Measurements from ENCODE around the gene TNC.
A peak's percentile ranks its signal among the peaks of the same experiment; 100 is the strongest.

TNC gene

DNA sequence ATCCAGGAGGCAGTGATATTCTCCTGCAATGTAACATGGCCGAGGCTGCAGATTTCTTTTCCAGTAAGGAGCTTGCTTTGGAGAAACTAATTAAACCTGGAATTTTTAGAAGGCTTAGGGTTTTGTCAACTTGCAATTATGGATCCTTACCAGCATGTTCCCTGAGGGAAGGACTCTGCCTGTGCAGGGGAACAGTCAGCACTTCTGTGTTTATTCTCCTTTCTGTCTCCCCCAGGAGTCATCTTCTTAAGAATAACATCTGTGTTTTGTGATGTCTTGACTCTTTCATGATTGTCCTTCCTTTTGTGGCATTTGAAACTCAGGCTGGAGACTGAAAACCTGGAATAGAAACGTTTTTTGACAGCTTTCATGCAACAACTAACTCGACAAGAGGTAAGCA, 107.1 kb downstream of the TNC start:
- no peak for DNase-seq (ENCODE audit: low read depth)
- H3K4me3 ChIP-seq (ENCODE audit: low read depth, low read length): no peak overlapping the region
- TF ChIP-seq, protein P1, sequence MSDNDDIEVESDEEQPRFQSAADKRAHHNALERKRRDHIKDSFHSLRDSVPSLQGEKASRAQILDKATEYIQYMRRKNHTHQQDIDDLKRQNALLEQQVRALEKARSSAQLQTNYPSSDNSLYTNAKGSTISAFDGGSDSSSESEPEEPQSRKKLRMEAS (IDR thresholded peaks at IDR 0.05; ENCODE audit: low read depth, low read length): no peak
- no peak for TF ChIP-seq MYC (IDR thresholded peaks at IDR 0.05; ENCODE audit: low read depth, low read length)
- no peak for TF ChIP-seq CTCF (IDR thresholded peaks at IDR 0.05; ENCODE audit: low read depth, low read length)
- TF ChIP-seq POLR2A (IDR thresholded peaks at IDR 0.05; ENCODE audit: extremely low read depth, insufficient read length): no peak

DNA sequence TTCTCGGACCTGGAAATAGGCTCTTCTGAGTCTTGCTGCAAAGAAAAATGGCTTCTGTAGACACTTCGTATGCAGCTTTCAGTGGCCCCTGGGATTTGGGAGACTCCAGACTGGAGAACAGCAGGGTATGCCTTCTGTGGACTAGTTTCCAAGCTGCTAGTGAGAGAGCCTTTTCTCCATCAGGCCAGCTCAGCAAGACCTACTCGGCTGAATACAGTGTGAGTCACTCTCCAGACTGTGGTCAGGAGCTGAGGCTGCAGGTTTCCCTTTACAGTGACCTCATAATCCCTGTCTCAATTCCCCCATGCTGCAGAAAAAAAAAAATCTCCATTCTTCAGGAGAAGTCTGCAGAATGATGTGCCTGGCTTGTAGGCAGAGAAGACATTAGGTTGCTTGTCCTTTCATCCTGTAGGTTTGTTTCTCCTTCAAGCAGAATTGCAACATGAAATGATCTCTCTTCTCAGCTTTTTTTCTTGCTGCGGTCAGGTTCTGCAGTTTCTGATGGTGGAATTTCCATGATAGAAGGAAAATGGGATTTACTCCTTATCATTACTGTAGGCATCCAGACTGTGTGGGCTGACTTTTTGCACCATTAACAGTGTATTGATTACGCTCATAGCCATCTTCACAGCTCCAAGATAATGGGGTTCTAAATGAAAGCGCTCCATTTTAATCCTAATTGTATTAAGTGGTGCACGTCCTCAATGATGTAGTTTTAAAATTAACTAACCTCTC, 109.3 kb downstream of the TNC start:
- no peak overlapping the region for H3K4me3 ChIP-seq (ENCODE audit: low read depth, low read length)
- TF ChIP-seq POLR2A (IDR thresholded peaks at IDR 0.05; ENCODE audit: extremely low read depth, insufficient read length): no peak
- no peak for TF ChIP-seq CTCF (IDR thresholded peaks at IDR 0.05; ENCODE audit: low read depth, low read length)
- TF ChIP-seq, protein P1 (IDR thresholded peaks at IDR 0.05; ENCODE audit: low read depth, low read length): no peak
- TF ChIP-seq MYC (IDR thresholded peaks at IDR 0.05; ENCODE audit: low read depth, low read length): no peak
- DNase-seq (ENCODE audit: low read depth): peak; percentile 54

DNA sequence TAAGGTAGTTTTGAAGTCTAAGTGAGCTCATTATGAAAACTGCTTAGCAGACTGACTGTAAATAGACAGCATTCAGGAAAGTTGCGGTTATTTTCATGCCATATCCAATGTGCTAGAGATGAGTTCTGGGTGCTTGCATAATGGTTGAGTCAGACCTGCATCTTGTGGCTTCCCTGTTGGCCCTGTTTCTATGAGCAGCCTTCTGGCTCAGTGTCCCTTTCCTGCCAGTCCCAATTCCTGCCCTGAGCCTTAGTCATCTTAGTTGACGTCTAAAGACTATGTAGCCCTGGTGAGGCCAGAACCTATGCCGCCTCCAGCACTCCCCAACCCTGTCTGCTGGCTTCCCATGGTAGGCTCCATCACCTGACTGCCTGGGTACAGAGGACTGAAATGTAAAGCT, 111.3 kb downstream of the TNC start:
- TF ChIP-seq, protein P1 (IDR thresholded peaks at IDR 0.05; ENCODE audit: low read depth, low read length): no peak
- no peak for TF ChIP-seq POLR2A (IDR thresholded peaks at IDR 0.05; ENCODE audit: extremely low read depth, insufficient read length)
- TF ChIP-seq MYC (IDR thresholded peaks at IDR 0.05; ENCODE audit: low read depth, low read length): no peak
- no peak for TF ChIP-seq CTCF (IDR thresholded peaks at IDR 0.05; ENCODE audit: low read depth, low read length)
- H3K4me3 ChIP-seq (ENCODE audit: low read depth, low read length): no peak overlapping the region

DNA sequence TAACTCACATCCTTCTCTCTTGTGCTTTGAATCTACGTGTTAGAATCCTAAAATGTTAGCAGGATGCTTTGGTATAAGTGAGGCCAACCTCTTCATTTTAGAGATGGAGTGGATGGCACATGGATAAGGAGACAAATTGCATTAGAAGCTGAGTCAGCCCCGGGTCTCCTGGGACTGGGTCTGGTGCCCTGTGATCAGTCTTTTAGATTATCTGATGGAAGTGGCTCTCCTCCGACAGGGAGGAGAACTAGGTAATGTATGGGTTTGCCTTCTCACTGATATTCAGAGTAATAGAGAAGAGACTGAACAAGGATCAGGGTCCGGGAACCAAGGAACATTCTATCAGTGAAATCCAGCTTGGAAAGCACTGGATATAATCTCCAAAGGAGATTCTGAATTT, 112.6 kb downstream of the TNC start:
- no peak overlapping the region for H3K4me3 ChIP-seq (ENCODE audit: low read depth, low read length)
- peak; percentile 15 for DNase-seq (ENCODE audit: low read depth)
- TF ChIP-seq CTCF (IDR thresholded peaks at IDR 0.05; ENCODE audit: low read depth, low read length): no peak
- TF ChIP-seq MYC (IDR thresholded peaks at IDR 0.05; ENCODE audit: low read depth, low read length): no peak
- TF ChIP-seq, protein P1 (IDR thresholded peaks at IDR 0.05; ENCODE audit: low read depth, low read length): no peak

More for the DNA sequence above, 111.3 kb downstream of the TNC start:
- peak; percentile 60 for DNase-seq (ENCODE audit: low read depth)

GRCh38 chr9:115004545-115004944, 113.4 kb downstream of the TNC start:
- TF ChIP-seq, protein P1 (IDR thresholded peaks at IDR 0.05; ENCODE audit: low read depth, low read length): no peak
- TF ChIP-seq MYC (IDR thresholded peaks at IDR 0.05; ENCODE audit: low read depth, low read length): no peak
- TF ChIP-seq POLR2A (IDR thresholded peaks at IDR 0.05; ENCODE audit: extremely low read depth, insufficient read length): no peak
- TF ChIP-seq CTCF (IDR thresholded peaks at IDR 0.05; ENCODE audit: low read depth, low read length): no peak
- no peak for DNase-seq (ENCODE audit: low read depth)
- H3K4me3 ChIP-seq (ENCODE audit: low read depth, low read length): no peak overlapping the region
